ENCODE results near the gene EVA1A. TPM values are rescaled to one million over a fixed set of nuclear protein-coding genes. Genes with fewer than 3 reads are reported as not detected.

The EVA1A gene
- total RNA-seq, 2 experiments from 2014 or later: not detected

- BruUV-seq (replicated peaks): no TSS peak
- TF ChIP-seq, protein P1, sequence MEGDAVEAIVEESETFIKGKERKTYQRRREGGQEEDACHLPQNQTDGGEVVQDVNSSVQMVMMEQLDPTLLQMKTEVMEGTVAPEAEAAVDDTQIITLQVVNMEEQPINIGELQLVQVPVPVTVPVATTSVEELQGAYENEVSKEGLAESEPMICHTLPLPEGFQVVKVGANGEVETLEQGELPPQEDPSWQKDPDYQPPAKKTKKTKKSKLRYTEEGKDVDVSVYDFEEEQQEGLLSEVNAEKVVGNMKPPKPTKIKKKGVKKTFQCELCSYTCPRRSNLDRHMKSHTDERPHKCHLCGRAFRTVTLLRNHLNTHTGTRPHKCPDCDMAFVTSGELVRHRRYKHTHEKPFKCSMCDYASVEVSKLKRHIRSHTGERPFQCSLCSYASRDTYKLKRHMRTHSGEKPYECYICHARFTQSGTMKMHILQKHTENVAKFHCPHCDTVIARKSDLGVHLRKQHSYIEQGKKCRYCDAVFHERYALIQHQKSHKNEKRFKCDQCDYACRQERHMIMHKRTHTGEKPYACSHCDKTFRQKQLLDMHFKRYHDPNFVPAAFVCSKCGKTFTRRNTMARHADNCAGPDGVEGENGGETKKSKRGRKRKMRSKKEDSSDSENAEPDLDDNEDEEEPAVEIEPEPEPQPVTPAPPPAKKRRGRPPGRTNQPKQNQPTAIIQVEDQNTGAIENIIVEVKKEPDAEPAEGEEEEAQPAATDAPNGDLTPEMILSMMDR (conservative IDR thresholded peaks at IDR 0.05; ENCODE audit: low read length): no peak
- TF ChIP-seq EZH2phosphoT487 (IDR thresholded peaks at IDR 0.05; ENCODE audit: borderline replicate concordance, low read depth, low read length): no peak
- H3K4me3 ChIP-seq (ENCODE audit: low read depth, low read length, poor library complexity, severe bottlenecking): no peak overlapping the region
- no peak overlapping the region for H2AFZ ChIP-seq (ENCODE audit: low read length)
- no peaks in the 10 kb centered on the region for H3K9me3 ChIP-seq (ENCODE audit: low read length)
- H3K79me2 ChIP-seq (ENCODE audit: insufficient read depth, low read depth, low read length): no peaks in the 10 kb centered on the region
- intact Hi-C loops (cut with micrococcal nuclease; ENCODE audit: unreplicated experiment): no loop called here
- H4K20me1 ChIP-seq (ENCODE audit: insufficient read depth, low read length): no peaks in the 10 kb centered on the region
- H3K4me2 ChIP-seq (ENCODE audit: low read length): no peak overlapping the region
- POLR2A ChIA-PET: interaction anchor here (0.5 kb wide), 1 partner anchor 94 kb away, joined by 3 read pairs; no protein-coding TSS in a partner anchor
- H3K4me1 ChIP-seq (ENCODE audit: insufficient read depth, low read length, poor library complexity, severe bottlenecking): no peaks in the 10 kb centered on the region
- no peak for DNase-seq (ENCODE audit: low spot score)
- CTCF ChIA-PET (ENCODE audit: unreplicated experiment): no interaction called here
- H3K36me3 ChIP-seq (ENCODE audit: insufficient read depth, low read length): no peaks in the 10 kb centered on the region
- no peak overlapping the region for H3K27ac ChIP-seq (ENCODE audit: low read depth, low read length, poor library complexity, severe bottlenecking)
- H3K9me2 ChIP-seq (ENCODE audit: insufficient read depth, low read length): no peaks in the 10 kb centered on the region
These were observed 8.8 kb upstream of the EVA1A start for GRCh38 chr2:75569546-75569945.

DNA sequence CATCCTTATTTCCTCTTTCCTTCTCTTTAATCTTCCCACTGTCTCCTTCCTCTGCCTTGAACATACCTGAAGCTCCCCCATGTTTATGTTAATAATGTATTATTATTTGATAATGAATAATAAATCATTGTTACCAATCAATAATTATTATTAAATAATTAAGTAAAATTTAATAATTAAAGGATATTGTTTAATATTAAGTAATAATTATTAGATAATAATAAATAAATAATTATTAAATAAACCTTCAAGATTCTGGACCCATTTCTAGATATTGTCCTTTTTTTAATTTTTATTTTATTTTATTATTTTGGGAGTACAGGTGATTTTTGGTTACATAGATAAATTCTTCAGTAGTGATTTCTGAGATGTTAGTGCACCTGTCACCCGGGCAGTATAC is 7.4 kb upstream of the EVA1A start:
- no peak overlapping the region for H3K4me2 ChIP-seq (ENCODE audit: low read length)
- CTCF ChIA-PET (ENCODE audit: unreplicated experiment): no interaction called here
- no TSS peak for BruUV-seq (replicated peaks)

More for the DNA sequence above, 7.4 kb upstream of the EVA1A start:
- Histone ChIP-seq H3K4me3 (ENCODE audit: low read depth, low read length, poor library complexity, severe bottlenecking) (no peak overlapping the region), H3K36me3 (ENCODE audit: insufficient read depth, low read length) (no peaks in the 10 kb centered on the region), H3K9me3 (ENCODE audit: low read length) (no peaks in the 10 kb centered on the region), H3K79me2 (ENCODE audit: insufficient read depth, low read depth, low read length) (no peaks in the 10 kb centered on the region), H3K9me2 (ENCODE audit: insufficient read depth, low read length) (no peaks in the 10 kb centered on the region), H2AFZ (ENCODE audit: low read length) (no peak overlapping the region), H3K4me1 (ENCODE audit: insufficient read depth, low read length, poor library complexity, severe bottlenecking) (no peaks in the 10 kb centered on the region), H3K27ac (ENCODE audit: low read depth, low read length, poor library complexity, severe bottlenecking) (no peak overlapping the region), H4K20me1 (ENCODE audit: insufficient read depth, low read length) (no peaks in the 10 kb centered on the region)
- TF ChIP-seq, protein P1 (conservative IDR thresholded peaks at IDR 0.05; ENCODE audit: low read length): no peak
- TF ChIP-seq EZH2phosphoT487 (IDR thresholded peaks at IDR 0.05; ENCODE audit: borderline replicate concordance, low read depth, low read length): no peak
- POLR2A ChIA-PET: no interaction called here
- DNase-seq (ENCODE audit: low spot score): no peak
- intact Hi-C loops (cut with micrococcal nuclease; ENCODE audit: unreplicated experiment): no loop called here
